Coronary artery (tissue), 2 donors: ENCODE measurements around the gene KCNH1.

Experiments used
- DNase-seq: peaks from one replicate; pipeline ENCODE4 v3.0.0-alpha.2; 2017; ENCODE audit warnings: low spot score
- H3K27ac ChIP-seq, 2 donors: fragments of 200-600 bp; sonication (generic); one replicate each; pipeline ENCODE4 v1.5.1; 2016 to 2019
- H3K4me3 ChIP-seq: fragments of 200-600 bp; sonication (generic); 2 replicates; pipeline ENCODE4 v1.5.1; 2016; ENCODE audit warnings: mild to moderate bottlenecking, moderate library complexity
- CTCF ChIP-seq: fragments of 200-600 bp; sonication (generic); IDR thresholded peaks from one replicate; pipeline ENCODE4 v1.5.1; 2019; ENCODE audit warnings: antibody characterized with exemption

KCNH1 gene

GRCh38 chr1:211153932-211154331 lies 20.0 kb upstream of the KCNH1 start:
- H3K4me3 ChIP-seq: no peak overlapping the region
- no peak for DNase-seq
- TF ChIP-seq CTCF: no peak
- no peak overlapping the region for H3K27ac ChIP-seq

GRCh38 chr1:211148366-211148765 lies 14.4 kb upstream of the KCNH1 start:
- Histone ChIP-seq H3K4me3 (no peak overlapping the region), H3K27ac (no peak overlapping the region)
- TF ChIP-seq CTCF: no peak
- no peak for DNase-seq

GRCh38 chr1:211145944-211146343 lies 12.0 kb upstream of the KCNH1 start:
- TF ChIP-seq CTCF: no peak
- Histone ChIP-seq H3K27ac (no peak overlapping the region), H3K4me3 (no peak overlapping the region)
- DNase-seq: no peak

GRCh38 chr1:211135342-211135950 lies 1.5 kb upstream of the KCNH1 start:
- Histone ChIP-seq H3K27ac (no peak overlapping the region), H3K4me3 (no peak overlapping the region)
- no peak for DNase-seq
- peak; percentile 39 for TF ChIP-seq CTCF

GRCh38 chr1:211133393-211133835 lies 534 bp downstream of the KCNH1 start:
- H3K27ac ChIP-seq: no peak overlapping the region
- H3K4me3 ChIP-seq: peak overlapping the region; percentile 66
- TF ChIP-seq CTCF: no peak
- DNase-seq: no peak

- Histone ChIP-seq H3K27ac (no peak overlapping the region), H3K4me3 (peak overlapping the region; percentile 66)
- DNase-seq: no peak
- no peak for TF ChIP-seq CTCF
Measured at GRCh38 chr1:211132721-211133392, 1.1 kb downstream of the KCNH1 start.

GRCh38 chr1:211129776-211130175 lies 4.2 kb downstream of the KCNH1 start:
- Histone ChIP-seq H3K4me3 (no peak overlapping the region), H3K27ac (no peak overlapping the region)
- no peak for DNase-seq
- TF ChIP-seq CTCF: no peak
